GM12891 (cell line): ENCODE measurements around the gene PARP3.

ENCODE experiments used
- DNase-seq: peaks from one replicate; pipeline ENCODE4 v3.0.0; 2011; ENCODE audit warnings: low spot score; ENCODE audit not compliant: insufficient read length
- FAIRE-seq: peaks from 2 replicates; lab custom pipeline; 2011; peaks lifted over from hg19 to GRCh38; lab: Jason Lieb, UNC
- PAX5 ChIP-seq: IDR thresholded peaks from 2 replicates; pipeline ENCODE4 v1.6.1; 2011; ENCODE audit warnings: low read length, moderate library complexity, mild to moderate bottlenecking; ENCODE audit not compliant: insufficient read depth, severe bottlenecking
- POLR2A ChIP-seq: IDR thresholded peaks from 2 replicates; pipeline ENCODE4 v1.6.1; 2011; ENCODE audit warnings: low read depth, low read length, control low read depth
- POLR2AphosphoS5 ChIP-seq: IDR thresholded peaks from 2 replicates; pipeline ENCODE4 v1.6.1; 2011; ENCODE audit warnings: low read depth, low read length, control low read depth
- POU2F2 ChIP-seq: IDR thresholded peaks from 2 replicates; pipeline ENCODE4 v1.6.1; 2011; ENCODE audit warnings: low read depth, mild to moderate bottlenecking, control low read depth, low read length, moderate library complexity
- SPI1 ChIP-seq: IDR thresholded peaks from 2 replicates; pipeline ENCODE4 v1.6.1; 2011; ENCODE audit warnings: low read depth, low read length, control low read depth
- TAF1 ChIP-seq: IDR thresholded peaks from 2 replicates; pipeline ENCODE4 v1.6.1; 2011; ENCODE audit warnings: low read depth, low read length, control low read depth

PARP3 gene

DNA sequence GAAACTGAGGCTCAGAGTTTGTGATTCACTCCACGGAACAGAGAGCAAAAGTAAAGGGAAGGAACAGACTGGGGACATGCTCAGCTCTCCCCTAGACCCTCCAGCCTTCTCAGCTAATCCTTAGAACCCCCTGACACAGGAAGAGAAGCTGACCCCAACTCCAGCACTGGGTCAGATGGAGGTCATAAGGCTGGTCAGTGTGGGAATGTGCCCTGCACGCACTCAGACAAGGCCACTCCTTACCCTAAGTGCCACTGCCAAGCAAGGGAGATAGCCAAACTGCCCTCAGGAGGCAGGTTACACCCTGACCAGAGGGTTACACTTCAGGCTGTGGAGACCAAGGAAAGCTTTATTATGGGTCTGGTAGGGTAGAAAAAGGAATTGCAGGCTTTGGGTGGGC, 52.4 kb downstream of the PARP3 start:
- TF ChIP-seq POLR2AphosphoS5, result no peak; the same call in 1 of the 2 replicates
- TF ChIP-seq TAF1, result no peak
- TF ChIP-seq POLR2A, result no peak
- TF ChIP-seq SPI1, result no peak
- no peak for TF ChIP-seq POU2F2
- no peak for TF ChIP-seq PAX5
- DNase-seq, result no peak
- no peak for FAIRE-seq

DNA sequence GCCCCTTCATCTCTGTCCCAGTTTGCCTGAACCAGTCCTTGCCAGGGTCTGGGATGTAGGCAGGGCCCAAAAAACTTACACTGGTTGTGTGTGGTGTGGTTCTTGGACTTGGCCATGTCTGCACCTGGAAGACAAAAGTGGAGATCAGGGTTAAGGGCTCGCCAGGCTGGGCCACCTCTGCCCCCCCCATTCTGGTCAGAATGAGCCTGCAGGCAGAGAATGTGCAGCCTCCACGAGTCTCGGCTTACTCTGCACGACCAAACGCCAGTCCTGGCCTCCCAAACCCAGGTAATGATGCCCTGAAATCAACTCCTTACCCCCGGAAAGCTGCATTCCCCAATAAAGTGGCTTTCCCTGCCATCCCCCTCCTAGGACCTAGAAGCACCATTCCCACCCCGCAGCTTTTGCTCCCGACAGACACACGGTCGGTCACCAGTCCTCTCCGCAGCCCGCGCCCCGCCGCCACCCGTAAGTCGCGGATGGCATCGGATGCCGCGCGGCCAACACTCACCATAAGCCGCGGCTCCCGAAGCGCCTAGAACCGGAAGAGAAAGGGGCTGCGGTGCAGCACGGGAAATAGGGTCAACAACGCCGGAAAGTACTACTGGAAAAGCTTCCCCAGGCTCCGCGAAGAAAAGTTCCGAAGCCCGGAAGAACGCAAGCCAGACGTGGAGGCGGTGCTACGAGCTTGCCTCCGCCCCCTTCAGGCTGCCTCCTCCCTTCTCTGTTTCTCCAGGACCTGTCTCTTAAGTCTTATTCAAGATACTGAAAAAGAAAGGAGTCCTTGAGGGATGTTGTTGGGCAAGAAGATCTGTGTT, 53.4 kb downstream of the PARP3 start, which contains the start of gene RPL29:
Gene RPL29, minus strand, starts transcription at position 550 of the 818 bp plus-strand sequence. Its CDS starts 434 bp downstream, at position 116.
- peak; percentile 20; the same call in 1 of the 2 replicates for TF ChIP-seq SPI1
- peak; percentile 97 for TF ChIP-seq POLR2A
- TF ChIP-seq POLR2AphosphoS5, result peak; percentile 98
- TF ChIP-seq POU2F2, result peak; percentile 90
- peak; percentile 26 for TF ChIP-seq PAX5
- peak; percentile 100 for TF ChIP-seq TAF1
- FAIRE-seq (peak; percentile 90), DNase-seq (peak; percentile 94)

DNA sequence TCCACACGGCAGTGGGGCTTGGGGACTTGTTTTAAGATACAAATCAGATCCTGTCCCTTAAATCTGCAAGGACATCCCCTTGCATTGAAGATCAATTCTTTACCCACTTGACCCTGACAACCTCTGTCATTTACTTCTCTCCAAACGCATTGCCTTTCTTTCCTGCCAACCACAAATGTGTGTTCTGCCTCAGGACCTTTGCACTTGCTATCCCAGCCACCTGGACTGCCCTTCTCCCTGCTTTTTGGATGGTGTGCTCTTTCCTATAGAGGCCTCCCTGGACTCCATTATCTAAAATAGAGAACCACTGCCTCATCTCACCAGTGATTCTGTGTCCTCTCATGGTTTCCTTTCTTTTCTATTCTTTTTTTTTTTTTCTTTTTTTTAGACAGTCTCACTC, 55.0 kb downstream of the PARP3 start:
- TF ChIP-seq POLR2AphosphoS5, result no peak
- no peak for TF ChIP-seq POLR2A
- no peak for TF ChIP-seq SPI1
- TF ChIP-seq PAX5, result no peak
- no peak for TF ChIP-seq POU2F2
- no peak for TF ChIP-seq TAF1
- no peak for FAIRE-seq
- no peak for DNase-seq

DNA sequence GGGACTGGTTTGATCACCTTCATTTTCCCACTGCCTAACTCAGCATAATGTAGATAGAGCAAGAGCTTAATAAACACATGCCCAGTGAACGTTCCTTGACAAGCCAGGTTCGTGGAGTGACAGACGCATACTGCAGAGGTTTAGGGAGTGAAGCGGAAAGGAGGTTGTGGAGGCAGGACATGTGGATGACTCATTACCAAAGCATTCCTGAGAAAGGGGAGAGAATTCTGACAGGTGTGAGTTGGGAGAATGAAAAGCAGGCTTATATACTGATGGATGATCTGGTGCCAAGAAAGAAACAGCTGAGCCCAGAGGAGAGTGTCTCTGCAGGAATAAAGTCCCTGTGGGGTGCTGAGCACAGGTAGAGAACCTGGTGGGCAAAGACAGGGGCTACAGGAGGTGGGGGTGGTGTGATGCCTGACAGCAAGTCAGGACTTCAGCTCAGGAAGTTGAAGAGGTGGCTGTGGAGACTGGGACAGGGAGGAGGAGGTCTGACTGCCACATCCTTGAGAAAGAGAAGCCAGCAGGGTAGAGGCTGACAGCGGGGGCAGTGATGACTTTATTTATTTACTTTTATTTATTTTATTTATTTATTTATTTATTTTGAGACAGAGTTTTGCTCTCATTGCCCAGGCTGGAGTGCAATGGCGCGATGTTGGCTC, 55.9 kb downstream of the PARP3 start:
- DNase-seq (no peak), FAIRE-seq (no peak)
- TF ChIP-seq POLR2AphosphoS5 (no peak), POLR2A (no peak), POU2F2 (no peak), PAX5 (no peak), SPI1 (no peak), TAF1 (no peak)
